Upper lobe of right lung (tissue), 1 donor: Measurements from ENCODE around the gene CLC. TPM values are rescaled to one million over a fixed set of nuclear protein-coding genes. Genes with fewer than 3 reads are reported as not detected.

Experiments
- ATAC-seq: fragments of 200-7000 bp; cut with Tn5 transposase; one replicate; pipeline ENCODE4 v1.9.1; 2020; ENCODE audit warnings: mild to moderate bottlenecking, moderate library complexity
- DNase-seq: peaks from one replicate; pipeline ENCODE4 v3.0.0-alpha.2; 2020
- H3K27ac ChIP-seq: fragments of 200-600 bp; one replicate; pipeline ENCODE4 v1.8.0; 2022
- H3K27me3 ChIP-seq: fragments of 200-600 bp; one replicate; pipeline ENCODE4 v1.8.0; 2022; ENCODE audit warnings: mild to moderate bottlenecking
- H3K36me3 ChIP-seq: fragments of 200-600 bp; one replicate; pipeline ENCODE4 v1.8.0; 2022
- H3K4me1 ChIP-seq: fragments of 200-600 bp; one replicate; pipeline ENCODE4 v1.8.0; 2022
- H3K4me3 ChIP-seq: fragments of 200-600 bp; one replicate; pipeline ENCODE4 v1.8.0; 2022; ENCODE audit warnings: mild to moderate bottlenecking
- H3K9me3 ChIP-seq: fragments of 200-600 bp; one replicate; pipeline ENCODE4 v1.8.0; 2022
- CTCF ChIP-seq: fragments of 200-600 bp; IDR thresholded peaks from one replicate; pipeline ENCODE4 v1.8.0; 2022; ENCODE audit warnings: antibody characterized with exemption
- intact Hi-C: fragments of 100-400 bp; cut with DNase I; formaldehyde crosslinking; loops from one replicate; pipeline ENCODE4 v1.11.0; 2022
- long read RNA-seq: library from polyadenylated mRNA; unstranded; transcript quantifications from one replicate; pipeline ENCODE4 v2.0.0, GENCODE V29; 2021
- total RNA-seq: library from RNA; stranded (reverse); fragmentation: NEBNext Ultra II Directional; extraction: Animal tissue kit (Norgen Biotek cat#: 25700); gene quantifications from one replicate; pipeline ENCODE4 v1.2.1, GENCODE V29; 2021
- donor health status: DM: no; HTN: yes; CAD: no; lungs with severe emphysema.

Gene CLC
- total RNA-seq: not detected
- long read RNA-seq: 0 reads

- H3K27ac ChIP-seq: no peak within 1 kb of the TSS
- intact Hi-C loops: no loop called here
- H3K27me3 ChIP-seq: peaks cover 5% of the 10 kb centered on the region
- H3K4me3 ChIP-seq: no peak within 1 kb of the TSS
- TF ChIP-seq CTCF: no peak
- H3K9me3 ChIP-seq: no peaks in the 10 kb centered on the region
- H3K36me3 ChIP-seq: no peaks in the 10 kb centered on the region
- no peaks in the 10 kb centered on the region for H3K4me1 ChIP-seq
- ATAC-seq: no peak
- no peak for DNase-seq
Measured at GRCh38 chr19:39737891-39738290, at the start of gene CLC. TSS of gene CLC (minus strand) at chr19:39738029. CDS start at chr19:39737952, 77 bp downstream.

- no peak overlapping the region for H3K4me3 ChIP-seq
- no peaks in the 10 kb centered on the region for H3K36me3 ChIP-seq
- no peak for TF ChIP-seq CTCF
- no peak for ATAC-seq
- H3K9me3 ChIP-seq: no peaks in the 10 kb centered on the region
- no peak overlapping the region for H3K27ac ChIP-seq
- DNase-seq: no peak
- intact Hi-C loops: no loop called here
- H3K4me1 ChIP-seq: no peaks in the 10 kb centered on the region
- H3K27me3 ChIP-seq: peaks cover 20% of the 10 kb centered on the region
Measured at GRCh38 chr19:39780894-39781293, 43.1 kb upstream of the CLC start.

GRCh38 chr19:39778763-39779162 is 40.9 kb upstream of the CLC start, which contains the start of gene LEUTX:
TSS of gene LEUTX (plus strand) at chr19:39778854. CDS start at chr19:39778921, 67 bp downstream.
- no peaks in the 10 kb centered on the region for H3K4me1 ChIP-seq
- ATAC-seq (no peak), DNase-seq (no peak)
- H3K4me3 ChIP-seq: no peak within 1 kb of the TSS
- intact Hi-C loops: no loop called here
- H3K36me3 ChIP-seq: no peaks in the 10 kb centered on the region
- peaks cover 4% of the 10 kb centered on the region for H3K27me3 ChIP-seq
- TF ChIP-seq CTCF: no peak
- no peaks in the 10 kb centered on the region for H3K9me3 ChIP-seq
- no peak within 1 kb of the TSS for H3K27ac ChIP-seq

GRCh38 chr19:39768786-39769185 is 31.0 kb upstream of the CLC start:
- Histone ChIP-seq H3K27me3 (no peaks in the 10 kb centered on the region), H3K4me1 (no peaks in the 10 kb centered on the region), H3K36me3 (no peaks in the 10 kb centered on the region), H3K27ac (no peak overlapping the region), H3K4me3 (no peak overlapping the region), H3K9me3 (no peaks in the 10 kb centered on the region)
- intact Hi-C loops: no loop called here
- ATAC-seq (no peak), DNase-seq (no peak)
- no peak for TF ChIP-seq CTCF

- H3K4me1 ChIP-seq: no peaks in the 10 kb centered on the region
- no peak overlapping the region for H3K4me3 ChIP-seq
- no peak overlapping the region for H3K27ac ChIP-seq
- no peak for DNase-seq
- TF ChIP-seq CTCF: no peak
- intact Hi-C loops: no loop called here
- H3K27me3 ChIP-seq: no peaks in the 10 kb centered on the region
- H3K36me3 ChIP-seq: no peaks in the 10 kb centered on the region
- peak; percentile 70 for ATAC-seq
- no peaks in the 10 kb centered on the region for H3K9me3 ChIP-seq
Measured at GRCh38 chr19:39768334-39768733, 30.5 kb upstream of the CLC start.
